HEK293 (cell line): ENCODE data around the gene TIMM50.

Source experiments
- GLIS2 ChIP-seq: fragments of 450-650 bp; formaldehyde crosslinking; IDR thresholded peaks from 2 replicates; pipeline ENCODE4 v1.5.1; 2016; ENCODE audit warnings: missing biosample characterization, missing genetic modification characterization
- PATZ1 ChIP-seq: fragments of 450-650 bp; formaldehyde crosslinking; IDR thresholded peaks from 2 replicates; pipeline ENCODE4 v1.5.1; 2016; ENCODE audit warnings: missing biosample characterization, missing genetic modification characterization
- REST ChIP-seq: fragments of 450-650 bp; formaldehyde crosslinking; IDR thresholded peaks from 2 replicates; pipeline ENCODE4 v1.5.1; 2016; ENCODE audit warnings: missing biosample characterization, missing genetic modification characterization
- SCRT2 ChIP-seq: fragments of 450-650 bp; formaldehyde crosslinking; IDR thresholded peaks from 2 replicates; pipeline ENCODE4 v1.5.1; 2016; ENCODE audit warnings: missing biosample characterization, missing genetic modification characterization
- ZBTB6 ChIP-seq: fragments of 450-650 bp; formaldehyde crosslinking; IDR thresholded peaks from 2 replicates; pipeline ENCODE4 v1.5.1; 2017; ENCODE audit warnings: missing biosample characterization, missing genetic modification characterization
- ZNF157 ChIP-seq: fragments of 450-650 bp; formaldehyde crosslinking; IDR thresholded peaks from 2 replicates; pipeline ENCODE4 v1.5.1; 2016; ENCODE audit warnings: missing biosample characterization, missing genetic modification characterization
- ZNF169 ChIP-seq: fragments of 450-650 bp; formaldehyde crosslinking; IDR thresholded peaks from 2 replicates; pipeline ENCODE4 v1.5.1; 2016; ENCODE audit warnings: missing biosample characterization, missing genetic modification characterization
- ZNF26 ChIP-seq: fragments of 450-650 bp; formaldehyde crosslinking; IDR thresholded peaks from 2 replicates; pipeline ENCODE4 v1.5.1; 2016; ENCODE audit warnings: missing biosample characterization, missing genetic modification characterization
- ZNF274 ChIP-seq, 2 experiments: fragments of 200-500 bp in 1 of 2; fragments of 450-650 bp in 1 of 2; sonication (Bioruptor generic) in 1 of 2; formaldehyde crosslinking in 1 of 2; IDR thresholded peaks; 2 replicates each; pipeline versions ENCODE4 v1.5.1 to v1.6.1; 2014 to 2016; ENCODE audit warnings: borderline replicate concordance in 1 of 2, inconsistent platforms in 1 of 2, low read length in 1 of 2, missing biosample characterization in 1 of 2, missing genetic modification characterization in 1 of 2
- ZNF280D ChIP-seq: fragments of 450-650 bp; formaldehyde crosslinking; IDR thresholded peaks from 2 replicates; pipeline ENCODE4 v1.5.1; 2016; ENCODE audit warnings: missing biosample characterization, missing genetic modification characterization
- ZNF335 ChIP-seq: fragments of 450-650 bp; formaldehyde crosslinking; conservative IDR thresholded peaks from 2 replicates; pipeline ENCODE4 v1.5.1; 2016; ENCODE audit warnings: missing biosample characterization, missing genetic modification characterization
- ZNF37A ChIP-seq: fragments of 450-650 bp; IDR thresholded peaks from 2 replicates; pipeline ENCODE4 v1.5.1; 2018; ENCODE audit warnings: missing biosample characterization, missing genetic modification characterization
- ZNF416 ChIP-seq: fragments of 450-650 bp; formaldehyde crosslinking; IDR thresholded peaks from 2 replicates; pipeline ENCODE4 v1.5.1; 2016; ENCODE audit warnings: missing biosample characterization, missing genetic modification characterization
- ZNF473 ChIP-seq: fragments of 450-650 bp; formaldehyde crosslinking; IDR thresholded peaks from 2 replicates; pipeline ENCODE4 v1.5.1; 2017; ENCODE audit warnings: missing biosample characterization, missing genetic modification characterization
- ZNF518A ChIP-seq: fragments of 450-650 bp; formaldehyde crosslinking; conservative IDR thresholded peaks from 2 replicates; pipeline ENCODE4 v1.5.1; 2016; ENCODE audit warnings: low read depth, missing biosample characterization, missing genetic modification characterization
- ZNF558 ChIP-seq: fragments of 450-650 bp; formaldehyde crosslinking; IDR thresholded peaks from 2 replicates; pipeline ENCODE4 v1.5.1; 2016; ENCODE audit warnings: missing biosample characterization, missing genetic modification characterization
- ZNF580 ChIP-seq: fragments of 450-650 bp; formaldehyde crosslinking; IDR thresholded peaks from 2 replicates; pipeline ENCODE4 v1.5.1; 2016; ENCODE audit warnings: missing biosample characterization, missing genetic modification characterization
- ZNF600 ChIP-seq: fragments of 450-650 bp; formaldehyde crosslinking; IDR thresholded peaks from 2 replicates; pipeline ENCODE4 v1.5.1; 2016; ENCODE audit warnings: missing biosample characterization, missing genetic modification characterization
- ZNF610 ChIP-seq: fragments of 450-650 bp; formaldehyde crosslinking; IDR thresholded peaks from 2 replicates; pipeline ENCODE4 v1.5.1; 2016; ENCODE audit warnings: missing biosample characterization, missing genetic modification characterization, borderline replicate concordance
- ZNF658 ChIP-seq: fragments of 450-650 bp; formaldehyde crosslinking; IDR thresholded peaks from 2 replicates; pipeline ENCODE4; 2016; ENCODE audit warnings: missing biosample characterization, missing genetic modification characterization
- ZNF664 ChIP-seq: fragments of 450-650 bp; formaldehyde crosslinking; IDR thresholded peaks from 2 replicates; pipeline ENCODE4 v1.5.1; 2016; ENCODE audit warnings: missing biosample characterization, missing genetic modification characterization

TIMM50 gene

GRCh38 chr19:39533003-39533512 is 52.4 kb downstream of the TIMM50 start (continued):
- TF ChIP-seq REST (tag by site-specific recombination) (no peak), ZNF169 (tag by site-specific recombination) (peak; percentile 4; the same call in 1 of the 2 replicates), ZNF558 (tag by site-specific recombination) (peak; percentile 90), ZNF157 (tag by site-specific recombination) (no peak), ZNF280D (tag by site-specific recombination) (0 out of 2 replicates have a peak, but pooled peaks have one; percentile 25), ZNF610 (no peak), ZNF600 (tag by site-specific recombination) (no peak), ZNF37A (tag by site-specific recombination) (no peak), ZNF664 (tag by site-specific recombination) (no peak), ZNF26 (tag by site-specific recombination) (no peak), ZNF335 (tag by site-specific recombination) (peak; percentile 95), PATZ1 (no peak), ZNF518A (no peak), ZNF658 (tag by site-specific recombination) (no peak), GLIS2 (tag by site-specific recombination) (no peak), ZNF580 (tag by site-specific recombination) (no peak), ZNF416 (tag by site-specific recombination) (no peak), SCRT2 (tag by site-specific recombination) (no peak), ZNF473 (tag by site-specific recombination) (no peak), ZBTB6 (tag by site-specific recombination) (no peak), ZNF274 (IDR thresholded peaks at IDR 0.05; ENCODE audit: low read length) (no peak), ZNF274 (tag by site-specific recombination; IDR thresholded peaks at IDR 0.05; ENCODE audit: borderline replicate concordance) (no peak)
